HG02798 (cell line): ENCODE data around the gene RNH1.

ENCODE experiments used
- ATAC-seq: cut with Tn5 transposase; IDR thresholded peaks from one replicate; pipeline ENCODE4 v1.9.1; 2021; ENCODE audit warnings: mild to moderate bottlenecking; ENCODE audit not compliant: unreplicated experiment, poor library complexity

Gene RNH1

GRCh38 chr11:537622-538430 is 30.8 kb upstream of the RNH1 start:
- ATAC-seq, result no peak

GRCh38 chr11:536841-537621 is 30.0 kb upstream of the RNH1 start, which contains the start of gene LRRC56:
Gene LRRC56 (plus strand): TSS chr11:537527. CDS start chr11:540685, 3,158 bp downstream.
- peak; percentile 54 for ATAC-seq

- ATAC-seq, result peak; percentile 84
These were observed 28.7 kb upstream of the RNH1 start, which contains the start of gene HRAS for GRCh38 chr11:535519-536454. Gene HRAS (minus strand): TSS chr11:535576.

GRCh38 chr11:535210-535518 is 28.1 kb upstream of the RNH1 start:
- no peak for ATAC-seq

- ATAC-seq, result peak; percentile 3
These were observed 27.6 kb upstream of the RNH1 start for GRCh38 chr11:534396-535209.

GRCh38 chr11:533586-534395 is 26.7 kb upstream of the RNH1 start:
- no peak for ATAC-seq

GRCh38 chr11:532986-533585 is 26.0 kb upstream of the RNH1 start:
- ATAC-seq, result no peak

GRCh38 chr11:532527-532985 is 25.5 kb upstream of the RNH1 start:
- ATAC-seq, result no peak

- ATAC-seq, result no peak
These were observed 25.0 kb upstream of the RNH1 start for GRCh38 chr11:531919-532526.

GRCh38 chr11:530960-531831 is 24.2 kb upstream of the RNH1 start:
- ATAC-seq, result no peak

GRCh38 chr11:529728-530411 is 22.8 kb upstream of the RNH1 start:
- no peak for ATAC-seq

GRCh38 chr11:528815-529727 is 22.0 kb upstream of the RNH1 start:
- ATAC-seq, result no peak

GRCh38 chr11:528166-528814 is 21.2 kb upstream of the RNH1 start:
- no peak for ATAC-seq

GRCh38 chr11:526192-526591 is 19.1 kb upstream of the RNH1 start:
- ATAC-seq, result no peak

GRCh38 chr11:521177-521688 is 14.2 kb upstream of the RNH1 start:
- no peak for ATAC-seq
